HG02623 (cell line): ENCODE measurements around the gene SEMA7A.

Experiments
- ATAC-seq: cut with Tn5 transposase; IDR thresholded peaks from one replicate; pipeline ENCODE4 v1.9.1; 2021; ENCODE audit warnings: moderate library complexity; ENCODE audit not compliant: unreplicated experiment

SEMA7A gene

DNA sequence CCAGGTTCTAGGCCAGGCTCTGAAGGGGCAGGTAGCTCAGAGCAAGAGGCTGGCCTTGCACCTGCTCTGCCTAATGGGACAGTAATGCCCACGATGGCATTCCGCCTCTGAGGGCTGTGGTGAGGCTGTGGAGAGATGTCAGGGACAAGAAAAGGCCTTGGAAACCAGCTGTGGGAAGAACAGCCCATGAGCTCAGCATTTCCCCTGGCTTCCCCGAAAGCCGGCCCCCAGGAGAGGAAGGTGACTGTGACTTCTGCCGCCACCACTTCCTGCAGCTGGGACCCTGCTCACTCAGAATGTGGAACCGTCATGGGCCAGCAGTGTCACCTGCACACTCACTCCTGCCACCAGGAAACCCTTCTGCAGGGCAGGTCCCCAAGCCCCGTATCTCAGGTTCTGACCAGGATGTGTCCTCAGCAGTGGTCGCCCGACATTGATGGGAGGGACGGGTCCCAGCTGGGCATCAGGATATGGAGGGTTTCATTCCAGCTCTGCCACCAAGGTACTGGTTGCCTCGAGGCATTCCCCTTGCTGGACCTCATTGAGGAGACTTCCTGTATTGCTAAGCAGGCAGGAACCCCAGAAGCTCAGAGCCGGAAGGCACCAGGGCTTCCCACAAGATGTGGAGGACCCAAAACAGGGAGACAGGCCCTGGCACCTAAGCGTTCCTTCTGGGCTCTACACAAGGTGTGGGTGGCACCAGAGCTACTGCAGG is 30.7 kb downstream of the SEMA7A start:
- ATAC-seq, result no peak

DNA sequence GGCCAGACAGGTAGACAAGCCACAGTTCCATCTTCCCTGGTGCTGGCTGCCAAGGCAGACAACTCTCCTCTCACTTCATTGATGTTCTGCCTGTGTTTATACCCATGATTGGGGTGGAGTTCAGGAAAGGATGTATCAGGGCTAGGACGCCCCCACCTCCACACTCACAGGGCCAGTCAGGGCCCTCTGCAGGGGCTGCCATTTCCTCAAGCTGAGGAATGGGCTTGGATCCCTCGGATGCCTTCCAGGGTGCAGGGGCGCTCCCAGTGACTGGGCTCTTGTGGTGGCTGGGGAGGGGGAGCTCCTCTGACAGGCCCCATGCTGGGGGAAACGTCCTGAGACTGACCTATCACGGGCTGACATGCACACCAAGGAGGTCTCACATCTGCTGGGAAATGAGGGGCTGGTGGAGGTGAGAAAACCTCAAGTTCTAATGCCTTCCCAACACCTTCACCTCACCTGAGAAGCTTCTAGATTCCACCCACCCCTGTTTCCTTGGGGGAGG is 31.4 kb downstream of the SEMA7A start:
- ATAC-seq, result no peak

DNA sequence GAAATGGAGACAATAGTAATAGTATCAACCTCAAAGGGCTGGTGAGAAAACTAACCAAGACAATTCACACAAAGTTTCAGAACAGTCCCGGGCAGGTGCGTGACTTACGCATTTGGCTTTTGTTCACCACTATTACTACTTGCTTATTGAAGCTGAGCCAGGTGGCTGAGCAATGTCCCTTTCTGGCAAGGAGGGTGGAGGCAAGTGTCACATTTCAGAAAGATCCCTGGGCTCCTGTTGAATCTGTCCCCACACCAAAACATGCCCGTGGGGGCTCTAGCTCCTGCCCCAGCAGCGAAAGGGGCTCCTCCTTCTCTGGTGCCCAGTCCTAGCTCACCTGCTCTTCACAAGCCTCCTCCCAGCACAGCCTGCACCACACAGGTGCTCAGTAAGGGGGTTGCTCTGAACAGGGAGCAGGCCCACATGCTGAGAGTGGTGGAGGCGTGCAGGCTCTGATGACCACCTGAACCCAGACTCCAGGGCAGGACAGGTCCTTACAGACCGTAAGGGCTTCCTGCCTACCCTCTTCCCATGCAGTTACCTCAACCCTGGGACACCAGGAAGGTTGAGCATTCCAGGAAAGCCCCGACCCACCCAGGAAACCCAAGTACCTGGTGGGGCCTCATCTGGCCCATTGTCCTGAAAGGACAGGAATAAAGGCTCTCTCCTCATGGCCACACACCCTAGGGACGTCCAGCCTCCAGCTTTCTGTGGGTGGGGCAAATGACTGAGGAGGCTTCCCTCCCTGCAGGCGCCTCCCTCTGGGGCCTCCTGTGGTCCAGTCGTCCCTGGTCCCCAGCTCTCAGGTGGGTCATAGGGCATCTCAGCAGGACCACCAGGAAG is 32.6 kb downstream of the SEMA7A start:
- ATAC-seq, result no peak

DNA sequence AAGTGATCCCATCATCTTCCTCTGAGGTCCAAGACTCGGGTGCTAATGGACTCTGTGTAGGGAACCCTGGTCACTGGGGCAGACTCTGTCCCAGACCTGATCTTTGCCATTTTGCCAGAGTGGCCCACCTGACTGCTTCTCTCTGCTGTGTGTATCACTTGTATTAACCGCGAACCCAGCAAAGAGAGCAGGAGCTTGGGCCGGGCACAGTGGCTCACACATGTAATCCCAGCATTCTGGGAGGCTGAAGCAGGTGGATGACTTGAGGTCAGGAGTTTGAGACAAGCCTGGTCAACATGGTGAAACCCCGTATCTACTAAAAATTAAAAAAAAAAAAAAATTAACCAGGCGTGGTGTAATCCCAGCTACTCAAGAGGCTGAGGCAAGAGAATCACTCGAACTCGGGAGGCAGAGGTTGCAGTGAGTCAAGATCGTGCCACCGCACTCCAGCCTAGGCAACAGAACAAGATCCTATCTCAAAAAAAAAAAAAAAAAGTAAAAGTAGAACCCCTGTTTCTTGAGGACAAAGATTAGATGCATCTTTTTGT is 33.4 kb downstream of the SEMA7A start:
- no peak for ATAC-seq

DNA sequence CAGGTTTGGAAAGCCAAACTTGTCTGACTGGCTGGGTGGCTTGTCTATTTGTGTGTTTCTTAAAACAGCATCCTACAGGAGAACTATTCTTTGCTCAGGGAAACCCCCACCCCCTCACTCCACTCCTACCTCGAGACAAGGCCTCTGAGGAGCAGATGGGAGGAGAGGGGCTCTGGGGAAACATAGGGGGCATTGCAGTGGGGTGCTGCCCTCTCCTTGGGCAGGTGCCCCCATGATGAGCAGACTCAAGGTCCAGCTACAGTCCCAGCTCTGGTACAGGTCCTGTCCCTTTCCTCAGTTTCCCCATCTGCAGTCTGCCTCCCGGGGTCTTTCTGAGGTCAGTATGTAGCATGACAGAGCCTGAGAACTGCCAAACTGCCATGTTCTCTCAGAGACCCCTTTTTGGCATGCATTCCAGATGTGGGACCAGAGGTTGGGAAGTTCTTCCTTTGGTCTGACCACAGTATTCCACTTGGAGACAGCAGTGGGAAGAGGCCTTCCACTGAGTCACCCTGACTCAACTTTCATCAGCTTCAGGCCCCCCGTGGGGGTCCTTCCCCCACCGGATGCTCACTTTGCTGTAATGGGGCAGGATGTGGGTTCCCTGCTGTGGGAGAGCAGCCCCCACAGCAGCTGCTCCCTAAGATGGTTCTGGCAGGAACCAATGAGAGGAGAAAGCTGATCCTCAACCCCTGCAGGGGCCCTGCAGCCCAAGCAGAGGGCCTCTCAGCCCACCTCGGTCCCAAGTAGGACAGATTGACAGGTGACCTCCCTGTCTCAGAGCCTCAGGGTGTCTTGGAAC is 34.0 kb downstream of the SEMA7A start:
- no peak for ATAC-seq

DNA sequence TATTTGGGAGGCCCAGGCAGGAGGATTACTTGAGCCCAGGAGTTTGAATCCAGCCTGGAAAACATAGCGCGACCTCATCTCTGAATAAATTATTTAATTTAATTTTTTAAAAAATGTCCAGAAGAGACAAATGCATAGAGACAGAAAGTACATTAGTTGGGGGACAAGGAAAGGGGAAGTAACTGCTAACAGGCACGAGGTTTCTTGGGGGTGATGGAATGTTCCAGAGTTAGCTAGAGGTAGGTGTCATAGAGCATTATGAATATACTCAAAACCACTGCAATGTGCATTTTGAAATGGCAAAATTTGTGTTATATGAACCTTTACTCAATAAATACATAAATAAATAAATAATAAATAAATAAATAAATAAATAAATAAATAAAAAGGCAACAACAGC is 34.7 kb downstream of the SEMA7A start:
- ATAC-seq, result no peak

DNA sequence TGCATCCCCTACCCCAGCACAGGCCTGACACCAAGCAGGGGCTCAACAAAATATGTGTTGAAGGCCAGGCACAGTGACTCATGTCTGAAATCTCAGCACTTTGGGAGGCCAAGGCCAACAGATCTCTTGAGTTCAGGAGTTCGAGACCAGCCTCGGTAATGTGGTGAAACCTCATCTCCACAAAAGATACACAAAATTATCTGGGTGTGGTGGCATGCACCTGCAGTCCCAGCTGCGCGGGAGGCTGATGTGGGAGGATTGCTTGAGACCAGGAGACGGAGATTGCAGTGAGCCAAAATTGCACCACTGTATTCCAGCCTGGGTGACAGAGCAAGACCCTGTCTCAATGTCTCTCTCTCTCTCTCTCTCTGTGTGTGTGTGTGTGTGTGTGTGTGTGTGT is 35.6 kb downstream of the SEMA7A start:
- ATAC-seq, result no peak

DNA sequence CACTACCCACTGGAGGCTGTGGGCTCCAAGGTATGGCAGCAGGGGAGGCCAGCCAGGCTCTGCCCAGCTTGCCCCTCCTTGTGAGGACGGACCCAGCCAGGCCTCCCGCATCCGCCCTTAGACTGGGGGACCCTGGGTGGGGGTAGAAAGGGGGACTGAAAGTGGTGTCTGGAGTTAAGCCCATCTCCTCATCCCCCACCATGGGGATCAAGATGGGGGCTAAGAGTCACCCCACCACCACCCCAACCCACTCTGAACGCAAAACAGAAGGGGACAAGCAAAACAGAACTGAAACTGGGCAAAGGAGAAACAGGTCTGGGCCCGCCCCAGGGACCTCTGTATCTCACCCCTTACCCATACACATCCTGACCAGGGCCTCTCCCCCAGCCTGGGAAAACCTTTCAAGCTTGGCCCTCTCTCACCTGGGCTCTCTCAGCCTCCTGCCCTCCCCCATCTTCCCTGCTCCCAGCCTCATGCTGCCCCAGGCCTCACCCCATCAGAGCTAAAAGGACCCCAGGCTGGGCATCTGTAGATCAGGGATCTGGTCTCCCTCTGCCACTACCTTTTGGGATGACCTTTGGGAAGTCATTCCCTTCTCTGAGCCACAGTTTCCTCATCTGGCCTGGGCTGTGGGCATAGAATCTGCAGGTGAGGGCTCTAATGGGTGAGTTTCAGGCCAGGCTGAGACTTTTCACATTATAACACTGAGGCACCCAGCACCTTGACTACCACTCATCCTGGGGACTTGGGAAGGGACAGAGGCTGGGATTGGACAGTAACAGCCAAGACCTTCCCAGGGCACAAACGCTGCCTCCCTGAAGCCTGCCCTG is 36.3 kb downstream of the SEMA7A start:
- no peak for ATAC-seq

DNA sequence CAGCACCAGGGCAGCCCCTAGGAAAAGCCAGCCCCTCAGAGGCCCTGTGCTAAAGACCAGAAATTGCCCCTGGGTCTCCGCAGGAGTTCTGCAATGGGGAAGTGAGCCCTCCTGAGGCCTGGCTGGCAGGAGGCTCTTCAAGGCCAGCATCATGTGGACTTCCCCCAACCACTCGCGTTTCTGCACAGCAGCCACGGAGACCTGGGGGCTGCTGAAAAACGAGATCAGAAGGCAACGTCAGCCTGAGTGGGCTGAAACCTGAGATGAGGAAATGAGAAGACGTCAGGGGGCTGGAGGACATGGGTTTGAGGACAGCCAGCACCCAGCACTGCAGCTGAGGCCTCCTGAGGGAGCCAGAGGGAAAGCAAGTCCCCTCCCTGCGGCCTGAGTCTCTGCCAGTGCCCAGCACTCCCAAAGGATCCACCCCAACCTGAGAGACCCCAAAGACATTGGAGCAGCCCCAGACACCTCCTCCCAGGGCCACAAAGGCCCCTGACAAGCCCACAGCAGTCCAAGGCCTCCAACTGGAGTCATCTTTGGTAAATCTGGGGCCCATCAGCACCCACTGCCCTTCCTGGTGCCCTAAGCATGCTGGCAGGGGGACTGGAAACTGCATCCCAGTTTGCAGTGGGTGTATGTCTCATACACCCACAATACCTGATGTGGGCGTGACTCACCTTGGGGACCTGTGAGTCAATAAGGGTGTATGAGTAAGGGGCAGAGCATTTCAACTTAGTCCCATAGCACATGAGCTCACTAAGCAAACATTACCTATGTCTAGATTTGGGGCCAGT is 37.1 kb downstream of the SEMA7A start:
- no peak for ATAC-seq

DNA sequence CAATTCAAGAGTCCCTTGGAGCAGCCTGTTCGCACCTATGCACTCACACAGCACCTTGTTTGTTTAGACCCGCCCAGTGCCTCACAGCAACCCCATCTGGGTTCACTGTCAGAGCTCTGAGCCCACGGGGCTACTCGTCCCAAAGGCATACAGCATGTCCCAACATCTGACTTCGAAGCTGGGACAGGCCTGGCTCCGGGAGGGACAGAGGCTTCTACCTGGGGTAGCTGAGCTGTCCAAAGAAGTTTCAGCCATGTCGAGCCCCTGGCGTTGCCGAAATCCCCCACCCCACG is 37.7 kb downstream of the SEMA7A start:
- no peak for ATAC-seq

DNA sequence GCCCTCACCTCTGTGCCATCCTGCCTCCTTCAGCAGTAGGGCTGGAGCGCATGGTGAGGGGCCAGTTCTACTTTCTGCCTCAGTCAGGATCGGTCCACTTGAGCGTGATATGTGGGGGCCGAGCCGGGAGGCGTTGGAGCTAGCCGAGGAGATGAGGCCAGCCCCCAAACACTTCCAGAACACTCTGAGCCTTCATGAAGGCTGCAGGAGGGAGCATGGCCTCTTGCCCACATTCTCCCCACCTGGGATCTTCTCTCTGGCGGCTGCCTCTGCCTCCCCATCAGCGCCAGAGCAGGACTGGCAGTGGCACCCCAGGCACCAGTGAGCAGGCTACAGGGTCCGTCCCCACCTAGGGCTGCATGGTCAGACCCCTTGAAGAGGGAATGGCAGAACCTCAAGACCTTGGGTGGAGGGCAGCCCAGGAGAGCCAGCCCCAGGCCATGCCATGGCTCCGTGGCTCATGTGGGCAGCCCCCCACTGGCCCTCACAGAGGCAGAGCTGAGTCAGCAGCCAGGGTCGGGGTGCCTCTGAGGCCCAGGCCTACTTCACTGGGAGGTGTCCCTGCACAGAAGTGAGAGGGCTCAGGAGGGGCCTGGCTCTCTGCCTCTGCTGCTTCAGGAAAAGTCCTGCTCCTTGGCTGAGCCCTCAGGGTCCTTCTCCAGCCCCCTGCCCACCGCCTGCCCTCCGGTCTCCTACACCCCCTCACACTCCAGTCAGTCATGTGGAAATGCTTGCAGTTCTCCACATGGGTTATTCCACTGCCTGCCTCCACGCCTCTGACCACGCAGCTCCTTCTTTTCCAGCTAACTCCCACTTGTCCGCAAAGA is 38.2 kb downstream of the SEMA7A start:
- no peak for ATAC-seq

DNA sequence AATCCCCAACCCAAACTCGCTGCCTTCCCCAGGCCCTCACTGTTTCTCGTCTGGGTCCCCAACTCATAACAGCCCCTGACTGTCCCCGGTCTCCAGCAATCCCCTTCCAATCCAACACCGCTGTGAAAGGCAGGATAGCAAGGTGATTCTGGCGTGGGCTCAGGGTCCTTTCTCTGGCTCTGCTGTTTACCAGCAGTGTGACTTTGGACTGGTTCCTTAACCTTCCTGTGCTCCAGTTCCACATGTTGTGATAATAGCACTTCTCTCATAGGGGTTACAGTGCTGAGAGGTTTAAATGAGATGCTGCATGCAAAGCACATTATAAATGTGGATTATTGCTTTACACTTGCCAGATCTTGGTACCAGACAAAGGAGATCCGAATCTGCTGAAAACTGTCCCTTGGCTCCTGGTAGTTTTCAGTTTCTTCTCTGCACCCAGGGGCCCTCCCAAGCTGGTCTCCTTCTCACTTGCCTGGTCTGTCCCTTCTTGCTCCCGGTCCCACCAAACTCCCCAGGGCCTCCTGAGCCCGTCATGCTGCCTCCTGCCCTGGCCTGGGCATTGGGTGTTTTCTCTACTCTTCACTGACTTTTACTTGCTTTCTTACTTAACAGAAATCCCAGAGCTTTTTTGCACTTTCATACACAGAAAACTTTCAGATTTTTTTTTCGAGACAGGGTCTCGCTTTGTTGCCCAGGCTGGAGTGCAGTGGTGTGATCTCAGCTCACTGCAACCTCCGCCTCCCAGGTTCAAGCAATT is 39.5 kb downstream of the SEMA7A start:
- ATAC-seq, result no peak

DNA sequence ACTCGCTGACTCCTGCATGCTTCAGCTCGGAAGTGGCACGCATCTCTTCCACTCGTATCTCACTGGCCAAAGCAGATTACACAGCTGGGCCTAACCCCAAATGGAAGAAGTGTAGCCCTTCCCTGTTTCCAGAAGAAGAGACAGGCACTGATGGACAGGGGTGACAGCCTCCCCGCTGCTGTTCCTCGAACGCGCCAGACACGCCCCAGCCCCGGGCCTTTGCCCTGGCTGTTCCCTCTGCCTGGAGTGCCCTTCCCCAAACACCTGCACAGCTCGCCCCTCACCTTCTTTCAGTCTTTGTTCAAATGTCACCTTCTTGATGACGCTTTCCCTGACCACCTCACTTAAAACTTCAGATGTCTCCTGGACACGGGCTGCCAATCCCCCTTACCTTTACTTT is 40.3 kb downstream of the SEMA7A start:
- ATAC-seq, result no peak

DNA sequence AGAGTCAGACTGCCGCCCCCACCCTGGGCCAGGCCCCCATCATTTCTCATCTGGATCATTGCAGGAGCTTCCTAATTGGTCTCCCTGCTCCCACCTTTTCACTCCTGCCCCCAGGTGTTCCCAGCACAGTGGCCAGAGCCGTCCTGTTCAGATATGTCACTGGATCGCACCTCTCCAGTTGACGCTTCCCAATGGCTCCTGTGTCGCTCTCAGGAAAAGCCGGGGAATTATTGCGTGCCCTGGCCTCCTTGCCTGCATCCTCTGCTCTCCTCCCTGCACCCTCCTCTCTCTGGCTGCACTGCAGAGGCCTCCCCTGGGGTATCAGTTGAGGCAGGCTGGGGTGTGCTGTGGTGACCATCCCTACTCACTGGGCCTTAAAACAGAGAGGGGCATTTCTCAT is 40.9 kb downstream of the SEMA7A start:
- ATAC-seq, result no peak

DNA sequence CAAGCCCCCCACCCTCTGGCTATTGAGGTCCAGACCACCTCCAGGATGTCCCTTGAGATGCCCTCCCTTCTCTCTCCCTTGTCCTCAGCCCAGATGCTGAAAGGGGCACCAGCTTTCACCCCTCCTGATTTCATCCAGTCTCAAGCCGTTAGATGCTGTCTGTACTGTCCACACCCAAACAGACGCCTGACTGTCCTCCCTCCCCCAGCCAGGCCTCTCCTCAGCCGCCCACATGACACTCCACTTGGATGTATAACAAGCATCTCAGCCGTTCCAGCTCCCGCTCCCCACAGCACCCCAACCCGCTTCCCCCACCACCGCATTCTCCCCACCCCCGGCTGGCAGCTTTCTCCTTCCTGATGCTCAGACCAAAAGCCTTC is 41.3 kb downstream of the SEMA7A start:
- ATAC-seq, result no peak

DNA sequence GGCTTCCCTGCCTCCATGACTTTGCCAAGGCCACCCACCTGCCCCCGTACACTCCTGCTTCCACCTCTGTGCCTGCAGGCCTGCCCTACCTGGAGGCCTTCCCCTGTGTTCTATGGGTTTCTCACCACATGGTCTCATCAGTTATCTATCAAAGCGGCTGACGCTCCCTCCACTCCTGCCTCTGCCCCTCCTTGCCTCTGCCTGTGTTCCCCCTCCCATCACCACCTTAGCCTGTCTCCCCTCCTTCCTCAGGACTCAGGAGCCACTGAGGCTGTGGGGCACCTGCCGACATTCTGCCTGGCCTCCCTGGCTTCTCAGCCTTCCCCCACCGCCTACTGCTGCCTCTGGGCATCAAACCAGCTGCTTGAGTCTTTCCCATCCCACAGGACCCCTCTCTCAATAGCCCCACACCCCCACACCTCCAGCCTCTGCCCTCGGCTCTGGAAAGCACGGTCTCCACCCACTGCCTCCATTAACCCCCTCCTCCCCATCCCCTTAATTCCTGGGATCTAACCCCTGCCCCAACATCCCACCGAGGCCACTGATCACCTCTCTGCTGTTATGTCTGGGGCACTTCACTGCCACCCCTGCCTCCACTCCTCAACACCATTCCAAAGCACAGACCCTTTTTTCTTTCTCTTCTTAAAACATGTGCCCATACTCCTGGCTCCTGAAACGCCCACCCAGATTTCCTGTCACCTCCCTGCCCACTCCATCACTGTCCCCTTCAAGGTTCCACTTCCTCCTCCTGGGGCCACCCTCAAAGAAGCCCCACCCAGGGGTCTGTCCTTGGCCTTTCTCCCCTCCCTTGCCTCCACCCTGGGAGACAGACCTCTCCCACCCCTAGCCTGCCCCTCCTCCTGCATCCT is 41.9 kb downstream of the SEMA7A start:
- no peak for ATAC-seq

DNA sequence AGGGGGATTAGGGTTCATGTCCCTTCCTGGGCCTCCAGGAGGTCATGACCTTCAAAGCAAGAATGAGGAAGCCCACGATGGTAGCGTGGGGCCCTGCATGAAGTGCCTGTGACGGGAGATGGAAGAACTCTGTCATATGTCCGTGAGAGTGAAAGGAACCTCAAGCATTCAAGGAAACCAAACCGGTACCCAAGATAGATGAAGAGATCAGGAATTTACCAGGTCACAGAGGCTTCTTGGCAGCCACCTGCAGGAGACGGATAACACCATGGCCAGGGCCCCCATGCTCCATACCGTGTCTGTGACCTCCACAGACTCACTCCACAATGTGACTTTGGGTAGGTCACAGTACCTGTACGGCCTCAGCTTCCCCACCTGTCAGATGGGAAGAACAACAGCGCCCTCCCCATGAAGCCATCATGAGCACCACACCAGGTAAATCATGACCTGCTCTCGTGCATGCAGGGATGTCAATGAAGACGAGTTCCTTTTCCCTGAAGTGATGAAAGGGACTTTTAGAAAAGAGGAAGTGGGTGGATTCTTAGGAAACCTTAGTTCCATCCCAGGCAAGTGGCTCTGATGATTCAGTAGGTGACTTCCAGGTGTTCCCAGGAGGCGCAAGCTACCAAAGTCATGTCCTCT is 43.0 kb downstream of the SEMA7A start:
- ATAC-seq, result no peak
